ENCODE data around the gene HES6.
A peak's percentile ranks its signal among the peaks of the same experiment; 100 is the strongest.
"Not testable (repeated sequence)": the region's sequence is repeated elsewhere in the genome, so short reads cannot be mapped to it uniquely, and the experiment has no call there.

The HES6 gene

GRCh38 chr2:238272156-238272555 lies 32.3 kb upstream of the HES6 start:
- DNase-seq: no peak

GRCh38 chr2:238271686-238272085 lies 31.8 kb upstream of the HES6 start:
- not testable (repeated sequence) for DNase-seq

GRCh38 chr2:238271061-238271554 lies 31.3 kb upstream of the HES6 start:
- no peak for DNase-seq

- DNase-seq: no peak
Measured at GRCh38 chr2:238270606-238271005, 30.8 kb upstream of the HES6 start.

GRCh38 chr2:238269741-238270140 lies 29.9 kb upstream of the HES6 start:
- no peak for DNase-seq

GRCh38 chr2:238267884-238268680 lies 28.2 kb upstream of the HES6 start:
- no peak for DNase-seq

- peak; percentile 63 for DNase-seq
Measured at GRCh38 chr2:238267341-238267710, 27.5 kb upstream of the HES6 start.

- DNase-seq: no peak
Measured at GRCh38 chr2:238265605-238266004, 25.8 kb upstream of the HES6 start.

- no peak for DNase-seq
Measured at GRCh38 chr2:238264072-238264460, 24.2 kb upstream of the HES6 start.

- peak; percentile 96 for DNase-seq
Measured at GRCh38 chr2:238263204-238264071, 23.6 kb upstream of the HES6 start.

GRCh38 chr2:238262496-238263122 lies 22.8 kb upstream of the HES6 start:
- no peak for DNase-seq

GRCh38 chr2:238261718-238262375 lies 22.0 kb upstream of the HES6 start:
- DNase-seq: no peak

- DNase-seq: no peak
Measured at GRCh38 chr2:238260883-238261282, 21.0 kb upstream of the HES6 start.

- peak; percentile 64 for DNase-seq
Measured at GRCh38 chr2:238259061-238260020, 19.5 kb upstream of the HES6 start.

- no peak for DNase-seq
Measured at GRCh38 chr2:238257786-238258700, 18.2 kb upstream of the HES6 start.

GRCh38 chr2:238256594-238257104 lies 16.8 kb upstream of the HES6 start:
- DNase-seq: peak; percentile 99

GRCh38 chr2:238256111-238256510 lies 16.3 kb upstream of the HES6 start:
- DNase-seq: no peak

- no peak for DNase-seq
Measured at GRCh38 chr2:238255636-238256035, 15.8 kb upstream of the HES6 start.

GRCh38 chr2:238255151-238255551 lies 15.3 kb upstream of the HES6 start:
- no peak for DNase-seq

GRCh38 chr2:238254095-238254723 lies 14.4 kb upstream of the HES6 start:
- DNase-seq: no peak

Measured in DMS53 (cell line).